Activated CD4-positive, alpha-beta T cell treated with anti-CD3 and anti-CD28 coated beads for 24 hours (primary cell): ENCODE results near the gene NBEAL2.
"Not testable (repeated sequence)": the region's sequence is repeated elsewhere in the genome, so short reads cannot be mapped to it uniquely, and the experiment has no call there.

Experiments
- DNase-seq, 2 donors: peaks; one replicate each; pipeline ENCODE4 v3.0.0-alpha.2; 2020; ENCODE audit warnings: low read depth in 2 of 2

The NBEAL2 gene

DNA sequence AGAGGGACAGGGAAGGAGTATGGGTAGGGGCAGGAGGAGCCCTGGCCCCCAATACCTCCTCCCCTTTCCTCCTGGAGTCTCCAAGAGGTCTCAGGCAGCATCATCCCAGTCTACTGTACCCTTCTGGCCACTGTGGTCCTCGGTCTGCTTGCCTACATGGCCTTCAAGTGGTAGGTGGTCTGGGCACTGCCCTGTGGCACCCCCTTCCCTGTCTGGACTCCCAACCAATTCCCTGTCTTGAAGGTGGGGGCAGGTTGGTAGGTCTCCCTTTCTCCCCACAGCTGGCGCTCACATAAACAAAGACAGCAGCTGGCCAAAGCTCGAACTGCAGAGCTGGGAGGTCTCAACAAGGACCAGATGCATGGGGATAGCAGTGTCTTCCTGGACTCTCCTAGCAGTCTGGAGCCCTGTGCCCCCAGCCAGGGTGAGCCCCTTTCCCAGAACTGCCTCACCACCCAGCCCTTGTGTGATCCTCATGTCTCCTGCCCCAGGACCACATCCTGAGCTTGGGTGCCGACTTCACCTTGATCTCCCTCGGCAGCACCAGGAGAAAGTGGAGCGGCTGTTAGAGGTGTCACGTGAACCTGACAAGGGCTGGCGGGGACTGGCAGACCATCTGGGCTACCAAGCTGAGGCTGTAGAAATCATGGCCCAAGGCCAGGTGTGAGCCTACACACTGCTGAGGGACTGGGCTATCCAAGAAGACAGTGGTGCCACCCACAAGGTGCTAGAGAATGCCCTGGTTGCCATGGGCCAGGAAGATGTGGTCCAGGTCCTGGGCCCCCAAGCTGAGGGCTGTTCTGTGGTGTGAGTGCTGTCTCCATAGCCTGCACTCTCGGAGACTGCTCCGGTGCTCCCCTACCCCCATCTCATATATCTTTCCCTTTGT lies 33.1 kb downstream of the NBEAL2 start:
- no peak for DNase-seq

DNA sequence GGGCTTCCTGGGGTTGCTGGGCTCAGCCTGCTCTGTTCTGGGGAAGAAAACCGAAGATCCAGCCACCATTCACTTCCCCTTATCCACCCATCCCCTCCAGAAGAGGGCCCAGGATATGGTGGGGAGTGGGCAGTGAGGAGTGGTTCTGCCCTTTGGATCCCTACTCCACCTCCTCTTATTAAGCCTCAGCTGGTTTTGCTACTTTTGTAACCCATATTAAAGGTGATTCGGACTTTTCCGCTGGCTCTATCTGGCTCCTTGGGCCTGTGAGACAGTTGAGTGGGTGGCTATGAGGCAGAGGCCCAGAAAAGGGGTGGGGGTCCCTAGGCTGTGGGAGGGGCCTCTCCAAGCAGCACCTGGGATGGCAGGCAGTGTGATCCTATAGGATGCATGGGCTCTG lies 33.8 kb downstream of the NBEAL2 start:
- no peak for DNase-seq

DNA sequence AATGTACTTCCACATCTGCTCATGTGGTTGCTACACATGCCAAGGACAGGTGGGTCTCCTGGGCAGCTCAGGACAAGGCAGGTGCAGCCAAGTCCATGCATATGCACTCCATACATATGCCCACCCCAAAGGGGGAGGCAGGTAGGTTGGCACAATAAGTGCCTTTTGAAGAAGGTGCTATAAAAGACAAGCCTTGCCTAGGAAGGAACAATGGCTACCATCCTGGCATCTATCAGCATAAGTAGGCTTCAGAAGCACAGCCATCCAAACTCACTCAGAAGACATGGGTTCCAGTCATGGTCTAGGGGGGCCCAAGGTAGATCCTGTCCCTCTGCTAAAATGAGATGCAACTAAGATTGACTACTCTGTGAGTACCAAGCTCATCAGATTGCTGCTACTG lies 34.6 kb downstream of the NBEAL2 start:
- DNase-seq = no peak

DNA sequence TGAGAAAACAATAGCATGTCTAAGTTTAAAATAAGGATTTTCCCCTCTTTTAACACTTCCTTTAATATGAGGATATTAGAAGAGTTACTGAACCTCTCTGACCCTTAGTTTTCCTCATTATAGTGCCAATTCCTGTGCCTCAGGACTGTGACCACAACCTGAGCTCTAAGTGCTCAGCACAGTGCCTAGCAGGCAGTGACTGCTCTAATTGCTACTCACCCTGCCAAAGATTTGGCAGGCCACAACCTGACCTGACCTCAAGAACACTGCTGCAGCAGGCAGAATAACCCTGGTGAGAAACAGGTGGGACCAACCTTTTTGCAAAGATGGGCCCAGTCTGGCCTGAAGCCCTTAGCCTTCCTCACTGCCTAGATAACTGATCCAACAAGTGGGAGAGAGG lies 35.7 kb downstream of the NBEAL2 start:
- no peak for DNase-seq

DNA sequence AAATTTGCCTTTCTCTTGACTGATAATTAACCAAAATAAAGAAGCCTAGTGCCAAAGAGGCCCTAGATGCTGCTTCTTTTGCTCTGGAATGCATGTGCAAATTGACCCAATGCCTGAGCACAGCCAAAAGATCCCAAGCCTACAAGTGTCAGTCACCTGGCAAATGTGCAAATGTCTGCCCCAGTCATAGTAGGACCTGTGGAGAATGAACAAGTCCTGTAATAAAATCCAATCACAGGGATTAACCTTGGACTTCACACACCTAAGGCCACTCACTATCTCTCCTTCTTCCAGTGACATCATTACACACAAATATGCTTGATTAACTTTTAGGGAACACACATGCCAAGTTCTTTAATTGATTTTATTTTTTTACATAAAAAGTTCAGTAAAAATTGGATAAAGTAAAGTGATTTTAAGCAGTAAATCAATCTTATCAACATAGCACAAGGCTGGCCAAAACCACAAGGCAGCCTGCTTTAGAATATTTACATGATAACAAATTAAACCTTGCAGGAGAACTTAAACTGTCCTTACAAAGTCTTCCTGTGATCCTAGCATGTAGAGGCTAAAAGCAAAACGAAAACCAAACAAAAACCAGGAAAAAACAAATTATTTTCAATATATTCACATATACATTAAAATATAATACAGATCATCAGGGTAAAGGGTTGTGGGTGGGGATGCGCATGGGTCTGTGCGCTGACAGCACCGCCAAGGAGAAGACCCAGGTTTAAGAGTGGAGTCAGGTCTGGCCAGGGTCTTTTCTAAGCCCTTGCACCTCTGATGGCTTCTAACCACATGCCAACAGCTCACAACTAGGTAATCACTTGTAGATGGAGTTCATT lies 36.8 kb downstream of the NBEAL2 start:
- no peak for DNase-seq

DNA sequence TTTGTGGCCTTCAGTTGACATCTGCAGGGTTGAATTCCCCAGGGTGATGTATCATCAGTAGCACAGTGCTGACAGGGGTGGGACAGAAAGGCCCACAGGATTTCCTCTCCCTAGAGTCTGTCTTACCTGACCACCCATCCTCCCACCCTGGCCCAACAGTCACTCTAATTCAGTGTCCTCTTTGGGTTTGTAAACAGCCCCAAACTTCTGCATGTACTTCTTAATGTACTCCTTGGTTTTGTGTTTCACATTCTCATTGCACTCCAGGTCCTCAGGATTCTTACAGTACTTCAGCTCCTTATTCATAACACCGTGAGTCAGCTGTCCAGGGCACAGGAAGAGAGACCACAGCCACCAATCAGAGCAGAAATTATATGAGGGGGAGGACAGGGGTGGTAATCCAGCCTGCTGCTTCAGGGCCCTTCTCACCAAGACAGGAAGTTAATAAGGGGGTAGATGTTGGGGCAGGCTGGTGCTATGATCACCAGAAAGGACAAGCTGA lies 37.5 kb downstream of the NBEAL2 start:
- no peak for DNase-seq

DNA sequence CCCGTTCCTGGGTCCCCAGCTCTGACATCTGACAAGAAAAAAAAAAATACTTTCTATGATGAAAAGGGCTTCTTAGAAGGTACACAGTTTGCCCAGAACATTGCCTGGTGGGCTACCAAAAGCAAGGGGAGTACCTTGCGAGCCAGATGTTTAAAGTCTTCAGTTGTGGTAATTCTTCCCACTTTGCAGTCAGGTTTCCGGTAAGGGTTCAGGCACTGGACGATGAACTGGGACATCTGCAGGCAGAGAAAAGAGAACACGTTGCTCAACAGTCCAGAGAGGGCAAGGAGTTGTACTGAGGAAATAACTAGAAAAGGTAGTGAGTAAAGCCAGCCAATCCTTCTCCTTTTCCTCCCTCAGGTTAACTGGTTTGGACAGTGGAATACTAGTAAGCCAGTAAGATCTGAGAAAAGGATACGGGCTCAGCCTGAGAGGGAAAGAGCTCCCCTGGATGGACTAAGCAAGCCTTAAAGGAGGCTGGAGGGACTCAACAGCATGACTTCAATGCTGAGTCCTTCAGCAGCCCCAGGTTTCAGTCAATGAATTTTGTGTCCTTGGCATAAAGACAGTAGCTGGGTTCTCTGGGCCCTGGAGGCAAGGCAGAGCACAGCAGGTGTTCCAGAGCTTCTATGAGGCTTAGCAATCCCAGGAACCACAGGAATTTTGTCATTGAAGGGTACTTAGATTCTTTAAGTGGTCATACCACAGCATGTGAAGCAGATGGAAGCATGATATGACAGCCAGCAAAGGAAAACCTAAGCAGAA lies 38.2 kb downstream of the NBEAL2 start:
- DNase-seq = no peak

DNA sequence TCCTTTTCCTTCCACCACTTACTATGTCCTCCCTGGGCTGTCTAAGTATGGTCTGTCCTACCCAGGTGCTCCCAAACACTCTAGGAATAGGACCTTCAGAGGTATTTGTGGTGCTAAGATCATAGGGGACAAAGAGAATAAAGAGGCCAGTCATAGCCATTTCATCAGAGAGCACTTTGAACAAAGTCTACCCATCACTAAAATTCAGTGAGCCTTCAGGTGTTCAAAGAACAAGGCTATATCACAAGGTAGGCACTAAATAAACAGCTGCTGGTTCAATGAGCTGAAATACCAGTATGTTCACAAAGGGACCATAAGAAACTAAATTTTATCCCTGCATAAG lies 38.8 kb downstream of the NBEAL2 start:
- DNase-seq = no peak

DNA sequence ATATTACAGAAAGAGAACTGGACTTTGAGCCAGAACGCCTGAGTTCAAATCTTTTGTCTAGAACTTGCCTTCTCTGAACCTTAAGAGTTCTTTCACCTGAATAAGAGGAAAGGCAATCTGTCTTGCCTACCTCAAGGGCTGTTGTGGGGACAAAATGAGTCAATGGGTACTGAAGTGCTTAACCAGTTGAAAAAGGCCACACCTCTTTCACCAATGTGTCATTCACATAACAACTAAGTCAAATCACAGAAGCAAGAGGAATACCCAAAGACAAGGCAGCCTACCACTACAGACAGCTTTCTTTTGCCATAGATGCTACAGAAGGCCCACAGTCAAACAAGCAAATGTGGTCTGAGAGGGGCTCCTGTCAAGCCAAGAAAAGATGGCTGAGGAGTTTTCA lies 39.7 kb downstream of the NBEAL2 start:
- DNase-seq = no peak

DNA sequence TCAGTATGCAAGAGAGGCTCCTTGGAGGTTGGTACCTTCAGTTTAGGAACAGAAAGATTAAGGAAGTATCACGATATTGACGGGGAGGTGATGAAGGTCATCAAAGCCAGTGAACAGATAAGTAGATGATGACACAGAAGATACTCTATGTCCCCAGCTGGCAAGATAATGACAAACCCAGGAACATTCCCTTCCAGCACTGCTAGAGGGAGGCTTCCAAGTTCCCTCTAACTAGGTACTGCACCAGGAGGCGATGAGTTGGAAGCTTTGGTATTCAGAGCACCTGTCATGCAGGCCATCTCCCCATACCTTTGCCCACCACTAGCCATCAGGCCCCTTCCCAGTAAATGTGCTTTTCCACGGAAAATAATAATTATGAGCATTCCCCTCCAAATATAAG lies 40.8 kb downstream of the NBEAL2 start:
- no peak for DNase-seq

DNA sequence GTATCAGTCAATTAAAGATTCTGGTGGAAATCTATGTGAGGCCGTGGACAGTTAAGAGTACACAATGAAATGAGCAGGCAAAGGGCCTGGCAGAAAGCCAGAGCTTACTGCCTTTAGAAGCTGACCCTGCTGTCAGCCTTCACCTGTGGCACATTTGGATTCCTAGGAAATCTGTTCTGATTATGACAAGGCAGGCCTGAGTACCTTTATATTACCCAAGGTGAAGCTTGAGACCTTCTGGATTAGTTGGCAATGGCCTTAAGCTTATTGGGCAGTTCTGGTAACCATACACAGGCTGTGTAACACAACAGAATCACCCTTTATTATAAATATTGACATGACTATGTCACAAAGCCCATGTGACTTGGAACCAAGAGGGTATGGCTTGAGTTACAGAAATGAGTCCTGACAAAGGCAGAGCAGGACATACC lies 43.2 kb downstream of the NBEAL2 start:
- no peak for DNase-seq

DNA sequence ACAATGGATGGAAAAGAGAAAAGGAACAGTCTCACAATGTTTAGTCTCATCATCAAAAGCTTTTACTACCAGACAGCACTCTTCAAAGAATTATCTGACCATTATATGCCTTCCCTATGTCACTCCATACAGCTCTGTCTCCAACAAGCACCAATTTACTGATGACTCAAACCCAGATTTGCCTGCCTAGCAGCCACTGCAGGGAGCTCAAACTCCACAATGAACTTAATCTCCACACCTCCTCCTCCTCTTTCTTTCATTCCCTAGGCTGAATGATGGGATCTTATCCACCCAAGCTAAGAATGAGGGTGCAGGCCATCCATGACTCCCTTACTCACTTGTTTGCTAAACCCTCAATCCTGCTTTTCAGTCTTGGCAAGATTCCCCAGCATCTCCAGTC lies 45.5 kb downstream of the NBEAL2 start:
- no peak for DNase-seq

DNA sequence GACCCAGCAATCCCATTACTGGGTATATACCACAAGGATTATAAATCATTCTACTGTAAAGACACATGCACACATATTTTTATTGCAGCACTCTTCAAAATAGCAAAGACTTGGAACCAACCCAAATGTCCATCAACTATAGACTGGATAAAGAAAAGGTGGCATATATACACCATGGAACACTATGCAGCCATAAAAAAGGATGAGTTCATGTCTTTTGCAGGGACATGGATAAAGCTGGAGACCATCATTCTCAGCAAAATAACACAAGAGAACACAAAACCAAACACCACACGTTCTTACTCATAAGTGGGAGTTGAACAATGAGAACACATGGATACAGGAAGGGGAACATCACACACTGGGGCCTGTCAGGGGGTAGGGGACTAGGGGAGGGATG lies 47.0 kb downstream of the NBEAL2 start:
- not testable (repeated sequence) for DNase-seq

DNA sequence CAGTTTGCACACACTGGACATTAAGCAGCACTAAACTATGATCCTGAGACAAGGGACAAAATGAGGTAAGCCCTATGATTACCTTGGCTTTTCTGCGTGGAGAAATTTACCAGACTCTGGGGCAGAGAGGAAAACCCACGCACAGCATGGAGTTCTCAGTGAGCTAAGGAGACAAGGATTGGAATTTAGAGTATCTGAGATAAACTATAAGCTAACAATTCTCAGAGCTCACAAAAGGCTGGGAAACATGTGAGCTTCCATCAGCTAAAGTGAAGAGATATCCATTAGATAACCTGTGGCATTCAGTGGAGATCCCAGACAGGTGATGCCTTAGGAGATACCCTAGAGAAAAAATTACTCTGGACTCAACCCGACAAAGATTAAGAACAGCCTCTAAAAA lies 48.7 kb downstream of the NBEAL2 start:
- DNase-seq = no peak

DNA sequence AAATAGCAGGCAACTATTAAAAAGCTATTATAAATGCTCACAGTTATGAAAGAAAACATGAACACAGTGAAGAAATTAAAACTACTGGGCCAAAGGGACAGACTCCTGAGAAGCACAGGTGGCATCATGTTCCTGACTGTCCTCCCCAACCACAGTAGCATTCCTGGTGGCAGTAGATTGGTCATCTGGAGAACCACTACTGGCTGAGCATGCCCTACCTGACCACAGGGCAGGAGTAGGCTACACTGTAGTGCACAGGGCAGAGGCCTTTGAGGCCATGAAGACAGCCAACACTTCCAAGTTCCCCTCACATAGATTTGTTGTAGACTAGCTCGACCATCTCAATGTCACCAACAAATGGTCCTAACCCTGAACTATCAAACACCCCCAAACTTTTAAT lies 49.2 kb downstream of the NBEAL2 start:
- DNase-seq = no peak

DNA sequence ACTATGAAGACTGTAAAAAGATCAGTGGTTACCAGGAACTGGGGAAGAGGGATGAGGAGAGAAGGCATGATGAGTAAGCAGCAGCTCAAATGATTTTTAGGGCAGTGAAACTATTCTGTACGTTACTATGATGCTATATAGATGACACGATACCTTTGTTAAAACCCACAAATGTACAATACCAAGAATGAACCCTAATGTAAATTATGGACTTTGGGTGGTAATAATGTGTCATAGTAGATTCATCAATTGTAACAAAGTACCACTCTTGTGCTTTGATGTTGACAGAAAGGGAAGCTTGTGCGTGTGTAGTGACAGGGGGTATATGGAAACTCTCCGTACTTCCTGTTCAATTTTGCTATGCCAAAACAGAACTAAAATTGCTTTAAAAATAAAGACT lies 51.6 kb downstream of the NBEAL2 start:
- not testable (repeated sequence) for DNase-seq

DNA sequence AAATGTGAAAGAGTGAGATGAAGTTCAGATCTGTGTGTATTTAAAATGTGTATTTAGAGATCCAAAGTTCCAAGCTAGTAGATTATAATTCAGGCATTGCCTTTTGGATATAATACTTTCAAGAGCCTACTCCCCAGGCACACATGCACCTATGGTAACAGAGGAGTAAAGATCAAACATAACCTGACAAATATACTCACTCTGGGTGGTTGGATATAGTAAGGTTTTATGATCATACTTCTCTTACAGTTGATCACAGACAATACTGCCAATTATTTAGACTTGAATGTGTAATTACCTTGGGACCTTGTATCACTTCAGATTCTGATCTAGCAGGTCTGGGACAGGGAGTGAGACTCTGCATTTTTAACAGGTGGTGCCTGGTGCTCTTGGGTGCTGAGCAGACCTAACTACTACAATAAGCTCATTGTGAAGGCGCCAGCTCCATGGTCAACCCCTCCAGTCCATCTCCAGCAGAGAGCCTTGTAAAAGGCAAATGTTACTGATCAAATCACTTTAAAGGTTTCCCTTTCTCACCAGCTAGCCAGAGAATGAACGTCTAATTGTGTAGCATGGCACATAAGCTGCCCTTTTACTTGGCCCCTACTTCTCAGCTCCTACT lies 55.5 kb downstream of the NBEAL2 start:
- DNase-seq = no peak

DNA sequence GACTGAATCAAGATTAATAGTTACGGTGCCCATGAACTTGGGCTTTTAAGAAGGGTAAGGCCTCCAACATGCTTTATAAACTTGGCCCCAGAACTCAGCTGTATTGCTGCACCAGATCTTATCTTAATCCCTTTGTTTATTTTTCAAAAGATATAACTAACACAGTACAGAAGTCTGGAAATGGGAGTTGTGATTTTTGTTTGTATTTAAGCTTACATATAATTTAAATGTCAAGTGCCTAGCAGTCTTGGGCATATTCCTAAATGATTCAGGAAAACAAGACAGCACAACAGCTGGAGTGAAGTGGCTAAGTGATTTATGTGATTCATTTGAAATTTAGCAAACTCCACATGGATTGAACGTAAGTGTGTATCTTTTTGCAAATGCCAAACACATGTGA lies 56.2 kb downstream of the NBEAL2 start:
- no peak for DNase-seq

DNA sequence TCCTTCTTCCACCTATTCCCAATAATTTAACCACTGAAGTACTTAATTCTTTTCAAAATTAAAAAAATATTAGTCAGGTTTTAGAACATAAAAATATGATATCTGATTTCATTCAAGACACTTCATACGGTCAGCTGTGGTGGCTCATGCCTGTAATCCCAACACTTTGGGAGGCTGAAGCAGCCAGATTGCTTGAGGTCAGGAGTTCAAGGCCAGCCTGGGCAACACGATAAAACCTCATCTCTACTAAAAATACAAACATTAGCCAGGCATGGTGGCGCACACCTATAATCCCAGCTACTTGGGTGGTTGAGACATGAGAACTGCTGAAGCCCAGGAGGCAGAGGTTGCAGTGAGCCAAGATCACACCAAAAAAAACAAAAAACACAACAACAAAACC lies 56.7 kb downstream of the NBEAL2 start:
- DNase-seq = no peak

DNA sequence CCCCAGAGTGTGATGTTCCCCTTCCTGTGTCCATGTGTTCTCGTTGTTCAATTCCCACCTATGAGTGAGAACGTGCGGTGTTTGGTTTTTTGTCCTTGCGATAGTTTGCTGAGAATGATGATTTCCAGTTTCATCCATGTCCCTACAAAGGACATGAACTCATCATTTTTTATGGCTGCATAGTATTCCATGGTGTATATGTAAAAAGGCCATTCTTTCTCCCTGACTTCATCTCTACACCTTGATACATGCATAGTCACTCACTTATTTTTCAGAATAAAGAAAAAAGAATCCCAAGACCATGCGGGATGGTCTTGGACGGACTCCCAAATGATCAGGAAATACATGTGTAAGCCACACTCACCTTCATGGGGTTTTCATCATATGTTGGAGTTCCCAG lies 57.8 kb downstream of the NBEAL2 start:
- DNase-seq = not testable (repeated sequence)

DNA sequence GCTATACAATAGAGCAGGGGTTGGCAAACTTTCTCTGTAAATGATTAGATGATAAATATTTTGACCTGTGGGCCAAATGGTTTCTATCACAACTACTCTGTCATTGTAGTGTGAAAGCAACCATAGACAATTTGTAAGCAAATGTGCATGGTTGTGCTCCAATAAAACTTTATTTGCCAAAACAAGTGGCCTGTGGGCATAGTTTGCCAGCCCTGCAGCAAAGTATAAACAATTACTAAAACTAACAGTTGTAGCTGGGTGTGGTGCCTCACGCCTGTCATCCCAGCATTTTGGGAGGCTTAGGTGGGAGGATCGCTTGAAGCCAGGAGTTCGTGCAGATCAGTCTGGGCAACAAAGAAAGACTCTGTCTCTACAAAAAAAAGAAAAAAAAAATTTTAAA lies 61.6 kb downstream of the NBEAL2 start:
- DNase-seq = no peak
